GM18868 (cell line): ENCODE data around the gene ZC3H12C.
A peak's percentile ranks its signal among the peaks of the same experiment; 100 is the strongest.

Experiments used
- ATAC-seq: cut with Tn5 transposase; IDR thresholded peaks from one replicate; pipeline ENCODE4 v1.9.1; 2021; ENCODE audit warnings: mild to moderate bottlenecking, moderate library complexity; ENCODE audit not compliant: unreplicated experiment

Gene ZC3H12C

DNA sequence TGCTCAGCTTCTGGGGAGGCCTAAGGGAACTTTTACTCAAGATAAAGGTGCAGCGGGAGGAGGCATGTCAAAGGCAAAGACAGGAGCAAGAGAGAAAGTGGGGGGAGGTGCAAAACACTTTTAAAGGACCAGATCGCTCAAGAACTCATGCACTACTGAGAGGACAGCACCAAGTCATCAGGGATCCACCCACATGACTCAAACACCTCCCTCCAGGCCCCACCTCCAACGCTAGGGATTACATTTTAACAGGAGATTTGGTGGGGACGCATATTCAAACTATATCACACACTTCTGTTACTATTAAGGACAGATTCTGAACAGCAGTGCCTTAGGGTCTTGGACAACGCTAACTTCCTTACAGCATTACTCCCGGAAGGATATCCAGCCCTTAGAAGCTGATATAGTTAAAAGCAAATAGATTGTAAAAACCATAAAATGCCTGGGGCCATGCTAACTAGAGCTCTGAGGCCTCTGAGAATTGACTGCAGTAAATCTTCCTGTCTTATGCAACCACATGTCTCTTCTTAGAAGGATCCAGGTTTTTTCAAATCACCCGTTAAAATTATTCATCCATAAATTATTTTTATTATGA lies 16.7 kb upstream of the ZC3H12C start:
- ATAC-seq, result peak; percentile 44

GRCh38 chr11:110077346-110077745 lies 15.8 kb upstream of the ZC3H12C start:
- ATAC-seq, result peak; percentile 29

- peak; percentile 92 for ATAC-seq
These were observed 15.3 kb upstream of the ZC3H12C start for GRCh38 chr11:110077831-110078325.

- no peak for ATAC-seq
These were observed 14.2 kb upstream of the ZC3H12C start for GRCh38 chr11:110078923-110079544.

GRCh38 chr11:110079726-110080125 lies 13.5 kb upstream of the ZC3H12C start:
- no peak for ATAC-seq

GRCh38 chr11:110081462-110082376 lies 11.5 kb upstream of the ZC3H12C start:
- ATAC-seq, result no peak

DNA sequence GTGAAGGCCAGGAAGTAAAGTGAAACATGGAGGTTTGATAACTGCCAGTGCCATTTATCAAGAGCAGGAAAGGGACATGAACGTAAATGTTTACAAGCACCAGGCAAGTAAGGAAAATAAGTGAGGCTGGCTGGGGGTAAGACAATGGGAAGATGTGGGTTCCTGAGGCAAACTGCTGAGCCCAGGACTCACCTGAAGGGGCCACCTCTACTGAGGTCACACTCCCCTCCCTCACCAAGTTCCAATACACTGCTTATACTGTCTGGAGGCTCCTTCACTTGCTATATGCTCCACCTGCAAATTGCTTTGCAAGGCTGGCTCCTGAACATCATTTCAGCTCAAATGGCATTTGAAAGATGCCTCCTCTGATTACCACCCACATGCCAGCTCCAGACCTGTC lies 10.3 kb upstream of the ZC3H12C start:
- ATAC-seq, result no peak

DNA sequence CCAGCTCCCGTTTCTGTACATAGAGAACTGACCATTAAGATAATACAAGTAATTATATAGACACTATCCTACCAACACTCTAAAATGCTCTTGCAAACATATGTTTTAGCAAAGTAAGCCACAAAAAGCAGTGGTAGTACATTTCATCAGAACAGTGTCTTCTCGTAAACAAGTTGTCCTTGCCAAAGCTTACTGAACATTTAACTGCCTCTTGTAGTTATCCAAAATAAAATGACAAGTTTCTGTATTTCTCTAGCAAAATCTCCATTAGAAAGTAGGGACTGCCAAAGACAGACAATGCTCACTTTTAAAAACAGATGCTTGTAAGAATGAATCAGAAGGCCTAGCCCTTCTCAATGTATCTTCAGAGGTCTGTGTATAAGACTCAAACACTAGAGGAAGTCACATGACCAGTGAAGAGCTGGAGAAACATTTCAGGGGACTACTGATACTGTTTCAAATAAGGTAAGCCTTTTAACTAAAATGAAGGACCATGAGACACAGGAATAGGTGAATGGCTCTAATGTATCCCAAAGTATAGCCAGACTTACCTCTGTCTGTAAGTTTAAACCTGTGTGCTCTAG lies 7.8 kb upstream of the ZC3H12C start:
- ATAC-seq, result no peak

GRCh38 chr11:110086892-110087309 lies 6.3 kb upstream of the ZC3H12C start:
- no peak for ATAC-seq

DNA sequence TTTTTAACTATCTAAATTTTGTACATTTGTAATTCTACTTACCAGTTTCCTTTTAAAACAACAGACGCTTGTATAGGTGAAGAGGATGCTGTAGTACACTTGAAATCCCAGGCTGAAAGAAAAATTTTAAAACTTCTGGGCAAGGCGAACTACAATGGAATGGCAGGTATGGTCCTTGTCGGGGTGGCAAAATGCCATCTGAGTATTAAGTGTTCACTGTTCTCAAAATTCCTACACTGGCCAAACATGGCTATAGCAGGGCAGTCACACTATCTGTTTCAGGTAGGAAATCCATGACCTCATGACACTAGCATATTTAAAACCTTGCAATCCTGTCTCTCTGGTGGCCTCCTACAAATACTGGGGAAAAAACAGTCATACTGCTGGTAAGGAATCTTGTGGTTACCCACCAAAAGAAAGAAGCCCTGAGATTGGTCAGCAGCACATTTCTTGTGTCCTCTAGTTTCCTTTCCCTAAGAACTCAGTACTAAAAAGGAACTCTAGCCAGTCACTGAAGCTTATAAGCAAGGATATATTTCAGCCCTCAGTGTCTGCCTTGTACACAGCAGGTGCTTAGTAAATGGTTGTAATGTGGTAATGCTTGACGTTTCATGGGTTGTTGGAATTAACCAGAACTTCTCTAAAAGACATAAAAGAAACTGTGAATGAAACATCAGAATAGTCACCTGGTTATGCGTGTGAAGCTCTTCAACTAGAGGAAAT lies 5.2 kb upstream of the ZC3H12C start:
- no peak for ATAC-seq

GRCh38 chr11:110088535-110089344 lies 4.5 kb upstream of the ZC3H12C start:
- no peak for ATAC-seq

DNA sequence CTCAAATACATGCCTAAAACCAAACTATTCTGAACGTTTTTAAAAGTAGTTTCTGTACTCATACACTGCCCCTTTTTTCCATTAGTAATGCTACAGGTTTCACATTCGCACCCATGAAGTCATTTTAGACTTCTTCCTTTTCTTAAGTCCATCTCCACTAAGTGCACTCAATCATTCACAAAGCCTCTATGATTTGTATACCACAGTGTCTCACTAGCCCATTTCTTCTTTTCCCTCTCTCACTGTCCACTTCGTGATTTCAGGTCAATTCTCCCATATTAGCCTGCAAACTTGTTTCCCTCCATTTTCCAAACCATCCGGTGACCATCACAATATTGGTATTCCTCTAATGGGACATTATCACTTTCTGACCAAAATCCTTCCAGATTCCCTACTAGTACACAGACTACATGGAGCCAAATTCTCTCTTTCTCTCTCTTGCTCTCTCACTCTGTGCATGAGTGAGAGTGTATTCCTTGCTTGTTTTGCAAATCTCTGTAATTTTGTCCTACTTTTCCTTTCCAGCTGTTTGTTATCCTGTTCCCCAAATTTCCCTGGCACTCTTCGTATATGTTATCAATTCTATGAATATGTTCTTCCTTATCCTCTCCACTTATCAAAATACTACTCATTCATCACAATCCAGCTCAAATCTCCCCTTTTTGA lies 3.4 kb upstream of the ZC3H12C start:
- peak; percentile 29 for ATAC-seq

DNA sequence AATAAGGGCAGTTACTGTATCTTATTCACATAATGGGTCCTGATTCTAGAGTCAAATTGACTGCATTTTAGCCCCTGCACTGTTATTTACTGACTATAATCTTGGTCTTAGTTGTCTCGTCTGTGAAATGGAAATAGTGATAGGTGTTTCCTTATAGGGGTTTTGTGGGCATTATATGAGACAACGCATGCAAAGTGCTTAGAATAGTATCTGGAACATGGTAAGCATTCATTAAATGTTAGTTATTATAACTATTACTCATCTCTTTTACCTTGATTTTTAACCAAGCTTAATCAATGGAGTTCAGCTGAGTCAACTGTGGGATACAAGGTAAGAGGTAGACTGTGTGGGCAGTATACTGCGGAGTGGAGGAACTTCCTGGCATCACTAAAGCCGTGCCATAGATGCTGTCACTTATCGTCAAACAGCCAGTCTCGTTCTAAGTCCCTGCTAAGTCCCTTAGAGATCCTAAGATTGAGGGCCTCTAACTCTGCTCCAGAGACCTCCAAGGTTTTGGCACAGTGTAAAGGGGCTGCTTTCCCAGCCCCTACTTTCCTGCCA lies 2.6 kb upstream of the ZC3H12C start:
- no peak for ATAC-seq

DNA sequence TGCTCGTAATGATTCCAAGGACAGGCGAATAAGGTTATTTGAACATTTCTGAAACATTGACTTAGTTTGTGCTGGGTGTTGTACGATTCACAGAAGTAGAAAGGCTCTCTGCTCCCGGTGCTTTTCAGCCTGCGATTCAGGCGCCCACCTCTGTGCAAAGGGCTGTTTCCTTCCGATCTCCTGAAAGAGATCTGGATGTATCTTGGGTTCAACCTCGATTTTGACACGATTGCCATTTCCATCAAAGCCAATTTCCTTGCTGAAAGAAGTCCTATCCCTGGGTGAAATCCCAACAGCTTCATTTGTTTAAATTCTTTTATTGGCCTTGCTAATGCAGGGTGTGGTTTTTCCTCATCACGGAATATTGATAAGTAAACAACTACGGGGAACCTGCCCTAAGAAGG lies 1.1 kb upstream of the ZC3H12C start:
- ATAC-seq, result no peak

DNA sequence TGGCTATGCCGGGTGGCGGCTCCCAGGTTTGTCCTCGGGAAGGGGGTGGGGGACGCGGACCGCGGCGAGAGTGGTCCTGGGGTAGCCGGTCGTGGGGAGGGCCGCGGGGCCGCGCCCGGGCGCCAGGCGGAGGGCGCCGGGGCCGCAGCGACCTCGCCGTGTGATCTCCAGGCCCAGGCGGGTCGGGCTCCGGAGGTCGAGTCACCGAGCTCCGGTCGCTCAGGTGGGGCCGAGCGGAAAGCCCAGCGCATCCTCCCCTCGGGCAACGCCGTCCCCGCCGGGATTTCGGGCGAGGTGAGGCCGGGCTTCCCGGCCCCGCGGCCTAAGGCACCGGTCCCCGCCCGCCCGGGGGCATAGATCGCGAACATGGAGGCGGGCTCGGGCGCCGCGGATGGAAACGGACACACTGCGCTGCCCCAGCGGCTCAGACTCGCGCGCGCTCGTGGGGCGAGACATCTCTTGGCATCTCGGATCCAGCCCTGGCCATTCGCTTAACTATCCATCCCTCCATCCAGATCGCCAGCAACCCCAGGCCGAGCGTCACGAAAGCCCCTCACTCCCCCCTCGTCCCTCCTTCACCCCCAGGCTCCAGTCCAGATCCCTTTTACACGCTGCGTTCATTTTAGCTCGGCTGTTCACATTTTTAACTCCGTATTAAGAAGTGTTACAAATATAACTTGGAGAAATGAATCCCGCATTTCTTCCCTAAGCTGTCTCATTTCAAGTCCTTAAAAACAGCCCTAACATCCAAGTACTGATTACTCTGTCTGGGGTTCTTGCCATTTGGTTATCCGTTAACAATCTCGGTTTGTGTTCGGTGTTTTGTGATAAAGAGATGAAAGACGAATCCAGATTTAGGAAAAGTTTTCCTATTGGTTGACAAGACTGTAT lies 460 bp downstream of the ZC3H12C start:
- ATAC-seq, result peak; percentile 11

DNA sequence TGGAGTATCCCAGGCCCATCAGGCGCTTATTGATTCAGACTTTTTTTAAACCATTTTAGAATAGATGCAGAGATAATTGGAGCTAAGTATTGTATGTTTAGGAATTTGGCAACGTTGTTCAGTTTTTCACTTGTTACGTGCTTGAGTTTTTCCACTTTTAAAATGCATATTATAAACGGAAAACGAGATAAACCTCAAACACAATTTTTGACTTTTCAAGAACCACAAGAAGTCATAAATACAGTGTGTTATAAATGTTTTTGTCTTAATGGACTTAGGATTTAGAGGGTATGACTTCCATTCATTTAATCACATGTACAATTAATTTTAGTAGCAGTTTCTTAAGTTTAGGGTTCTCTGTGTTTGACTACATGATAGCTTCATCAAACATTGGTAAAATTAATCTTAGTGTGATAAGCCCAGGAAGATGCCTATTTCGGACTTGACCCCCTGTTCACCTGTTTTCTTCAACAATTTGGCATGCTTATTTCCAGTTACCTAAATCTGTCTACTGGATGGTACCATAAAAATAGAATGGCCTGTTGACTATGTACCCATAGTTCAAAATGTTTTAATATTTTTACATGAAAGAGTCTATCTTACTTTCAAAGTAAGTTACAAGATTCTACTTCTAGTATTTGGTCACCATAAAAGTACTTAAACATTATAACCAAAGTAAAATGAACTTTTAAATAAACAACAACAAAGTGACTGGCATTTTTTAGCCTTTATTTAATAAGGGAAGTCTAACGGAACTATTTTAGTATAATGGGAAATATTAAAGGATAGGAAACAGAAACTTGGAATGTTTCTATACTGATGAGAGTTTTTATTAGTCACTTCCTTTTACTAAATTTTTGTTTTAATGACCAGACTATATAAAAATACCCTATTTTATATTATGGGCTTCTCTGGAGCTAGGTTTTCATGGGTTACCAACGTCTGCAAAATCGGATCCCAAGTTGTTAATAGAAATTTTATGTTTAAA lies 1.4 kb downstream of the ZC3H12C start:
- ATAC-seq, result no peak

- no peak for ATAC-seq
These were observed 2.4 kb downstream of the ZC3H12C start for GRCh38 chr11:110095554-110095953.
